ENCODE results near the gene TEX30. TPM values are rescaled to one million over a fixed set of nuclear protein-coding genes. Genes with fewer than 3 reads are reported as not detected.

TEX30 gene
- total and polyA plus RNA-seq, 12 donors: 3.9 to 12.4 (median 7.8) TPM

DNA sequence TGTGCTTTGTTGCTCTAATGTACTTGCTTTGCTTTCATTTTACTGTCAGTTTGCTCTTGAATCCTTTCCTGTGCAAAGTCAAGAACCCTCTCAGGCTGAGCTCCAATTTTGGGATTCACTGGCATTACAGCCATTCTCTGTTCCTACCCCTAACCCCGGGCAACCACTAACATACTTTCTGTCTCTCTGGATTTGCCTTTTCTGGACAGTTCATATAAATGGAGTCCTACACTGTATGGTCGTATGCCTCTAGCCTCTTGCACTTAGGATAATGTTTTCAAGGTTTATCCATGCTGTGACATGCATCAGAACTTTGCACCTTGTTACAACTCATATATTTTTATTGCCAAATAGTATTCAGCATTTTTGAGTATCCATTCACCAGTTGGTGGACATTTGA is 2.7 kb upstream of the TEX30 start:
- TF ChIP-seq, protein P1, sequence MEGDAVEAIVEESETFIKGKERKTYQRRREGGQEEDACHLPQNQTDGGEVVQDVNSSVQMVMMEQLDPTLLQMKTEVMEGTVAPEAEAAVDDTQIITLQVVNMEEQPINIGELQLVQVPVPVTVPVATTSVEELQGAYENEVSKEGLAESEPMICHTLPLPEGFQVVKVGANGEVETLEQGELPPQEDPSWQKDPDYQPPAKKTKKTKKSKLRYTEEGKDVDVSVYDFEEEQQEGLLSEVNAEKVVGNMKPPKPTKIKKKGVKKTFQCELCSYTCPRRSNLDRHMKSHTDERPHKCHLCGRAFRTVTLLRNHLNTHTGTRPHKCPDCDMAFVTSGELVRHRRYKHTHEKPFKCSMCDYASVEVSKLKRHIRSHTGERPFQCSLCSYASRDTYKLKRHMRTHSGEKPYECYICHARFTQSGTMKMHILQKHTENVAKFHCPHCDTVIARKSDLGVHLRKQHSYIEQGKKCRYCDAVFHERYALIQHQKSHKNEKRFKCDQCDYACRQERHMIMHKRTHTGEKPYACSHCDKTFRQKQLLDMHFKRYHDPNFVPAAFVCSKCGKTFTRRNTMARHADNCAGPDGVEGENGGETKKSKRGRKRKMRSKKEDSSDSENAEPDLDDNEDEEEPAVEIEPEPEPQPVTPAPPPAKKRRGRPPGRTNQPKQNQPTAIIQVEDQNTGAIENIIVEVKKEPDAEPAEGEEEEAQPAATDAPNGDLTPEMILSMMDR (IDR thresholded peaks at IDR 0.05): no peak
- Histone ChIP-seq H3K9me3 (no peaks in the 10 kb centered on the region), H3K4me3 (no peak overlapping the region), H3K4me1 (peaks cover 0 to 25% (median 12%) of the 10 kb centered on the region in 9 donors), H3K36me3 (no peaks in the 10 kb centered on the region), H3K27ac (no peak overlapping the region), H3K27me3 (no peaks in the 10 kb centered on the region)
- ATAC-seq (no peak), DNase-seq (no peak)
- intact Hi-C loops (cut with DNase I): loop anchor here in 2 of 10 donors (10.0 kb wide), 1 partner anchor 181 kb away; the partner anchor contains the start of gene TPP2 (in 2 of the 2)
- WGBS, 2 donors: 89 to 90% methylated on average over 2 of the region's 2 CpGs

DNA sequence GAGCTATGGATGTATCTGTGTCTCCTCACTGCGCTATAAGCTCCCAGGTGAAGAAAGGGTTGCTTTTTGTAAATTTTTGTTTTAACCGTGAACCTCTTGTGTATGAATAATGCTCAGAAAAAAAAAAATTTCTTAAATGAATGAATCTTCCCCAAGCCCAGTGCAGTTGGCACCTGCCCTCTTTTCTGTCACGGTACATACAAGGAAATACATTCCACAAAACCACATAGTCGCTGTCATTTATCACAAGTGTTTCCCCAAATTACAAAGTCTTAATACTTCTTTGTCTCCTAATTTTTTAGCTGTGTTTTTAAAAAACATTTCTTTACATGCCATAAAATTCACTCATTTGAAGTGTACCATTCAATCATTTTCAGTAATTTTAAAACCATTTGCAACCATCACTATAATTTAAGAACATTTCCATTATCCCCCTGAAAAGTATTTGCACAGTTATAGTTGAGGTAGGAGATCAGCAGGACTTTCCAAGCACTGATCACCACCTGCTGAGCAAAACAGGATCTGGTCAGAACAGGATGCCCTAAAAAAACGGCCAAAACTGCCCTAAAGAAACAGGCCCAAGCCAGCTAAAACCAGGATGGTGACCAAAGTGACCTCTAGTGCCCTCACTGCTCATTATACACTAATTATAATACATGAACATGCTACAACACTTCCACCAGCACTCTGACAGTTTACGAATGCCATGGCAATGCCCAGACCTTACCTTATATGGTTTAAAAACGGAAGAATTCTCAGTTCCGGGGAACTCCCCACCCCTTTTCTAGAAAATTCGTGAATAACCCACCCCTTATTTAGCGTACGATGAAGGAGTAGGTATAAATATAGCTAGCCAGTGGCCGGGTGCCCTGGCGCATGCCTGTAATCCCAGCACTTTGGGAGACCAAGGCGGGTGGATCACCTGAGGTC is 1.3 kb upstream of the TEX30 start:
- intact Hi-C loops (cut with DNase I): loop anchor here in 3 of 10 donors (2.0 to 10.0 kb wide), 3 partner anchors 24 to 180 kb away; partner anchors contain the start of genes TPP2 (in 2 of the 3), BIVM (in 1 of the 3), ERCC5 (in 1 of the 3) and POGLUT2 (in 1 of the 3)
- no peak for ATAC-seq

DNA sequence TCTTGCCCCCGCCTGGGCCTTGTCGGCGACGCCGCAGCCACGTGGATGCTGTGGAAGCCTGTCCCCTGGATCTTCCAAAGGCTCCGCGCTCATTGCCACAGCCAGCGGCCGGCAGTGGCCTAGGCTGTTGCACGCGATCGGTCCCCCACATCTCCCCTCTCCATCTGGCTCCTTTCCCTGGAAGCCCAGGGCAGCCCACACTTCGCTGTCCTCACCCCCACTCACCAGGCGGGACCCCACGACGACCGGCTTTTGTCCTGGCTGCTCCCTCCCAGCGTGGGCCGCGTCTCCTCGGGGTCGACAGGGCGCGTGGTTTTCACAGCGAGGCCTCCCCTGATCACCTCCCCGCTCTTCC is 605 bp upstream of the TEX30 start:
- H3K9me3 ChIP-seq: no peaks in the 10 kb centered on the region
- ATAC-seq (peak in 6 of 8 donors; percentile 7 to 37 (median 28)), DNase-seq (peak; percentile 8 to 23)
- H3K4me1 ChIP-seq: peaks cover 0 to 30% (median 12%) of the 10 kb centered on the region in 9 donors
- intact Hi-C loops (cut with DNase I): loop anchor here in 3 of 10 donors (2.0 to 10.0 kb wide), 3 partner anchors 25 to 179 kb away; partner anchors contain the start of genes TPP2 (in 2 of the 3), BIVM (in 1 of the 3), ERCC5 (in 1 of the 3) and POGLUT2 (in 1 of the 3)
- H3K4me3 ChIP-seq: peak overlapping the region; percentile 63 to 96 (median 86)
- WGBS, 2 donors: 59 to 68% methylated on average over 27 of the region's 27 CpGs
- no peaks in the 10 kb centered on the region for H3K27me3 ChIP-seq
- no peaks in the 10 kb centered on the region for H3K36me3 ChIP-seq
- H3K27ac ChIP-seq: peak overlapping the region; percentile 32 to 93 (median 83)
- TF ChIP-seq, protein P1 (IDR thresholded peaks at IDR 0.05): no peak

More for the DNA sequence above, 1.3 kb upstream of the TEX30 start:
- no peaks in the 10 kb centered on the region for H3K36me3 ChIP-seq
- WGBS, 2 donors: 91 to 92% methylated on average over 14 of the region's 14 CpGs
- H3K9me3 ChIP-seq: no peaks in the 10 kb centered on the region
- TF ChIP-seq, protein P1 (IDR thresholded peaks at IDR 0.05): no peak
- H3K4me3 ChIP-seq: no peak overlapping the region
- no peaks in the 10 kb centered on the region for H3K27me3 ChIP-seq
- peaks cover 0 to 30% (median 12%) of the 10 kb centered on the region in 9 donors for H3K4me1 ChIP-seq
- no peak for DNase-seq
- peak overlapping the region in 1 of 10 donors; percentile 93 for H3K27ac ChIP-seq

DNA sequence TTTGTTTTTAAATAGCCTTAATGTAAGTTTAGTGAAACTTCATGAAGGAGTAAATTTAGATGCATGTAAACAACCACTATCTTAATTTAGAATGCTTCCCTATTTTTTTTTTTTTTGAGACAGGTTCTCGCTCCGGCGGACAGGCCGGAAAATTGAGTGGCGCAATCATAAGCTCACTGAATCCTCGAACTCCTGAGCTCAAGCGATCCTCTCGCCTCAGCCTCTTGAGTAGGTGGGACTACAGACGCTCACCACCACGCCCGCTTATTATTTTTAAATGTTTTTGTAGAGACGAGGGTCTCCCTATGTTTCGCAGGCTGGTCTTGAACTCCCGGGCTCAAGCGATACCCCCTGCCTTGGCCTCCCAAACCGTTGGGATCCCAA is 1.6 kb downstream of the TEX30 start:
- no peak for DNase-seq
- Histone ChIP-seq H3K36me3 (peaks cover 0 to 8% (median 0%) of the 10 kb centered on the region in 9 donors), H3K4me3 (peak overlapping the region in 1 of 10 donors; percentile 89), H3K27ac (no peak overlapping the region), H3K27me3 (no peaks in the 10 kb centered on the region), H3K4me1 (peaks cover 0 to 30% (median 12%) of the 10 kb centered on the region in 9 donors), H3K9me3 (no peaks in the 10 kb centered on the region)
- TF ChIP-seq, protein P1 (IDR thresholded peaks at IDR 0.05): no peak
- intact Hi-C loops (cut with DNase I): loop anchor here in 3 of 10 donors (5.0 to 10.0 kb wide), 2 partner anchors 75 to 177 kb away; partner anchors contain the start of genes TPP2 (in 2 of the 3) and ERCC5 (in 1 of the 3)
- 94 to 96% methylated on average over 16 of the region's 16 CpGs for WGBS, 2 donors
- no peak for ATAC-seq
